C4-2B (cell line): Measurements from ENCODE around the gene LIPM.

Experiments
- CTCF ChIP-seq: fragments of 450-650 bp; conservative IDR thresholded peaks from 2 replicates; pipeline ENCODE4 v1.5.1; 2017; ENCODE audit warnings: mild to moderate bottlenecking
- ZFX ChIP-seq: fragments of 450-650 bp; IDR thresholded peaks from 2 replicates; pipeline ENCODE4 v1.6.1; 2017

- TF ChIP-seq CTCF (no peak), ZFX (no peak)
Observed at GRCh38 chr10:88820748-88821401, 18.3 kb downstream of the LIPM start.
